GM10266 (cell line): ENCODE data around the gene AIG1.

Source experiments
- DNase-seq: peaks from one replicate; pipeline ENCODE4 v3.0.0; 2012; ENCODE audit errors: extremely low spot score
- TF ChIP-seq, protein P1 (sequence below): IDR thresholded peaks from 2 replicates; pipeline ENCODE4 v1.5.1; 2012; ENCODE audit warnings: mild to moderate bottlenecking, low read depth; ENCODE audit not compliant: control insufficient read depth, insufficient read depth; ENCODE audit errors: missing control alignments

AIG1 gene

DNA sequence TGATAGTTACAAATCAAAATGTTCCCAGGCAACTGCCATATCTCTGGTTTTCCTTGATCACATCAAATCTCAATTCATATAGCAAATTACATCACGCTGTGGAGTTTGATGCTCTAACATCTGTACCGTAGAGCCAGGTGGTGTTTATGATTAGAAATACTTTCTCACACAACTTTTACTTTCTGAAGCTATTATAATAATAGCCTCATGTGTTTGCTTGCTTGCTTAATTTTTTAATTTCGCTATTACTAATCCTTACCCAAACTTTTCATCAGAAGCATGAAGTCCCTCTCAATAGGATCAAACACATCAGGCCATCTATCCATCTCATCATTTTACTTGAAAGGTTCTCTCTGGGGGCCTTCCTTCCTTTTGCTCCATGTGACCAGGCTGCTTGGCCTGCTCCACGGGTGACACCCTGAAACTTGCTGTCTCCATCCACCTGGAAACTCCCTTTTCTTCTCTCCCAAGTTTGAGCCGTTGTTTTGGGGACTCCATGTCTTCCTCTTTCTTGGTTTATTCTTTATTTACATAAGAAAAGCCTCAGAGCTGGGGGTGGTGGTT is 314.4 kb downstream of the AIG1 start:
- peak; percentile 12 for DNase-seq
- TF ChIP-seq, protein P1, sequence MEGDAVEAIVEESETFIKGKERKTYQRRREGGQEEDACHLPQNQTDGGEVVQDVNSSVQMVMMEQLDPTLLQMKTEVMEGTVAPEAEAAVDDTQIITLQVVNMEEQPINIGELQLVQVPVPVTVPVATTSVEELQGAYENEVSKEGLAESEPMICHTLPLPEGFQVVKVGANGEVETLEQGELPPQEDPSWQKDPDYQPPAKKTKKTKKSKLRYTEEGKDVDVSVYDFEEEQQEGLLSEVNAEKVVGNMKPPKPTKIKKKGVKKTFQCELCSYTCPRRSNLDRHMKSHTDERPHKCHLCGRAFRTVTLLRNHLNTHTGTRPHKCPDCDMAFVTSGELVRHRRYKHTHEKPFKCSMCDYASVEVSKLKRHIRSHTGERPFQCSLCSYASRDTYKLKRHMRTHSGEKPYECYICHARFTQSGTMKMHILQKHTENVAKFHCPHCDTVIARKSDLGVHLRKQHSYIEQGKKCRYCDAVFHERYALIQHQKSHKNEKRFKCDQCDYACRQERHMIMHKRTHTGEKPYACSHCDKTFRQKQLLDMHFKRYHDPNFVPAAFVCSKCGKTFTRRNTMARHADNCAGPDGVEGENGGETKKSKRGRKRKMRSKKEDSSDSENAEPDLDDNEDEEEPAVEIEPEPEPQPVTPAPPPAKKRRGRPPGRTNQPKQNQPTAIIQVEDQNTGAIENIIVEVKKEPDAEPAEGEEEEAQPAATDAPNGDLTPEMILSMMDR = no peak

DNA sequence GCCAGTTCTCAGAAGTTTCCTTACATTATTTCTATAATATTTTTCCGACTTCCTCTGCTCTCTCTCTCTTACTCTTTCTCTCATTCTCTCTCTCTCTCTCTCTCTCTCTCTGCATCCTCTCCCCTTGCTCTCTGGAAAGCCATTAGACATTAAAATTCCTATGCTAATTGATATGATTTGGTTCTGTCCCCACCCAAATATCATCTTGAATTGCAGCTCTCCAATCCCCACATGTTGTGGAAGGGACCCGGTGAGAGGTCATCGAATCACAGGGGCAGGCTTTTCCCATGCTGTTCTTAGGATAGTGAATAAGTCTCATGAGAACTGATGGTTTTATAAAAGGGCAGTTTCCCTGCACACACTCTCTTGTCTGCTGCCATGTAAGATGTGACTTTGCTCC is 315.7 kb downstream of the AIG1 start:
- TF ChIP-seq, protein P1 = no peak
- DNase-seq = no peak

DNA sequence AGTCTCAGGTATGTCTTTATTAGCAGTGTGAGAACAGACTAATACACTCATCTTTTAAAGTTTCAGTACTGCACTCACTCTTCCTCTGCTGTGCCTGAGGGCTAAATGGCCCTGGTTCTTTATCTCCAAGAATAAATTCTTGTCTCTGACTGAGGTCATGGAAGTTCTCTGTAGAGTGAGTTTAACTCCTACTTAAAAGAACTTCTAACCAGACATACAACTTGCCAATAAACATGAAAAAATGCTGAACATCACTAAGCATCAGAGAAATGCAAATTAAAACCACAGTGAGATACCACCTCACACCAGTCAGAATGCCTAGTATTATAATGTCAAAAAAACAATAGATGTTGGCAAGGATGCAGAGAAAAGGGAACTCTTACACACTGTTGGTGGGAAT is 316.2 kb downstream of the AIG1 start:
- TF ChIP-seq, protein P1 = no peak
- no peak for DNase-seq

DNA sequence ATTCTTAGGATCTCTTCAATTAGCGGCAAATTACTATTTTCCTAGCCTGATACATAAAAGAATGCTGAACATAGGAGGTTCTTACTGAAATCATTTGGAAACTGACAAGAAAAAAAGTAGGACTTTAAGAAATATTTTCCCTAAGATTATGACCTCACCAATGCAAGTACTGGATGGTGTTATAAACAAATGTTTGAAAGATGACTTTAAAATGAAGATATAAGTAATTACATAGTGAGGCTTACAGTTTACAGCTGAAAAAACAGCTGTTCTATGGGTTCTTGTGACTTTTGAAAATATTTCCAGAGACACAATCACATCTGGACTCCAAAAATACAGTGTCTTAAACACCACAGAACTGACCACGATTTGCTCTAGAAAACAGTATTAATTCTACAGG is 324.9 kb downstream of the AIG1 start:
- no peak for DNase-seq
- TF ChIP-seq, protein P1 = no peak

DNA sequence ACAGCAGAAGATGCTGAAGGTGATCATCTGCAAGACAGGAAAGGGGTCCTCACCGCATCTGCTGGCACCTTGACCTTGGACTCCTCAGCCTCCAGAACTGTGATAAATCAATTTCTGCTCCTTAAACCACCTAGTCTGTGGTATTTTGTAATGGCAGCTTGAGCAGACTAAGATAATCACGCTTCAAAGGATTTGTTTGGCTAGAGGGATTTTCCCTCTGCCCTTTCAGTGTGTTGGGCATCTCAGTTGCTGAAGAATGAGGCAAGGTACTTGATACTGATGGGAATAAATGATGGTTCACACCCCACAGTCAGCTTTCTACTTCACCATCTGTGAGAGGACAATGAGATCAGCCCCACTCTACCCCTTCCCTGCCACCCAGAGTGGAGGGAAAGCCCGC is 329.6 kb downstream of the AIG1 start:
- DNase-seq = no peak
- TF ChIP-seq, protein P1 = no peak
